HG03064 (cell line): Measurements from ENCODE around the gene GRM3.

Experiments
- ATAC-seq: cut with Tn5 transposase; IDR thresholded peaks from one replicate; pipeline ENCODE4 v1.9.1; 2021; ENCODE audit warnings: low read depth; ENCODE audit not compliant: unreplicated experiment

The GRM3 gene

GRCh38 chr7:86778271-86778670, 134.6 kb downstream of the GRM3 start:
- no peak for ATAC-seq

DNA sequence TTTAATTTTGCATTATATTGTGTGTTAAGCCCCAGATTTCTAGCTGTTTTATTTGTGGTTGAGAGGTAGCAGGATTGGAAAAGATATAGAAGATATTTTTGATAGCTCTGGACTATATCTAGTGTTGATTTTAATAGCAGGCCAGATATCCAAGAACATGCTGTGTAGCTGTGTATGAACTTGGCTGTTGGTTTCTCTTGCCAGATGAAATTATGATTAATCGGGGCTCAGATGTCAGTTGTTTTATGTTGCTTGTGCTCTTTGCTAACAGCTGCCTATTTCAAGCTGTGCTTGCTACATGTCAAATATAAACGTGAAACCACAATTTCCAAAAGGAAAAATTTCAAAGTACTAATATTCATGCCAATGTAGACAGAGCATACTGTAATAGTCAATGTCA, 141.1 kb downstream of the GRM3 start:
- ATAC-seq = no peak

DNA sequence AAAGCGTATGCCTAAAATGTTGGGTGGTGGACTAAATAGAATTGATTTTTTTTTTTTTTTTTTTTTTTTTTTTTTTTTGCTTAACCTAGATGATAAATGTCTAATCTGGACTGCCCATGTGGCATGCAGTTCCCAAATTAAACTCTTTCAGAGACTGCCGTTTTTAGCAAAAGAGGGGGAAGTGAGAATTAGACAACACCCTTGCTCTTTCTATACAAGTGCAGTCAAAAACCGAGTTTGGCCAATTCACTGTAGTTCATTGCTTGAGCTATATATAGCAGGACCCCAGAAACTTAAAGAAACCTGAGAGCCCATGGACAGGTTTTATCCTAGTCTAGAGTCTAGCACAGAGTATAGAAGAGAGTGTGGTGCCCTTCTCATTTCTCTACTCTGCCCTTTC, 141.9 kb downstream of the GRM3 start:
- peak; percentile 83 for ATAC-seq

- no peak for ATAC-seq
Observed at GRCh38 chr7:86786376-86786775, 142.7 kb downstream of the GRM3 start.

GRCh38 chr7:86788948-86789347, 145.2 kb downstream of the GRM3 start:
- no peak for ATAC-seq

GRCh38 chr7:86790383-86790782, 146.7 kb downstream of the GRM3 start:
- ATAC-seq = no peak

GRCh38 chr7:86792260-86792659, 148.6 kb downstream of the GRM3 start:
- ATAC-seq = no peak

DNA sequence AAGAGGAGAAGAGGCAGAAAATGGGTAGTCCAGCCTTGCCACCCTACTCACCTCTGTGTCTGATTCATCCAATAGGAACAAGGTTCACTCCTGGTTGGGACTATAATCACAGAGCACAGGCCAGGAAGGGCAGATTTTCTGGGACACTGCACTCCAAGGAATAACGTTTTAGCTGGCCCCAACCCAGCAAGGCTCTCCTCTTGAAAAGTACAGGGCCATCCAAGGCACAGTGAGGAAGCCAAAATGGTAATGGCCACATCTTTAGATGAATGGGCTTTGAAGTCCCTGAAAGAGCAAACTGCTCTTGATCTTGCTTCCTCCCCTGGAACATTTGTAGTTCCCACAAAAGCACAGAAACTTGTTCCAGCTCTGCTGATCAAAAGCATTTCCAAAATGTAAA, 149.4 kb downstream of the GRM3 start:
- ATAC-seq = no peak

DNA sequence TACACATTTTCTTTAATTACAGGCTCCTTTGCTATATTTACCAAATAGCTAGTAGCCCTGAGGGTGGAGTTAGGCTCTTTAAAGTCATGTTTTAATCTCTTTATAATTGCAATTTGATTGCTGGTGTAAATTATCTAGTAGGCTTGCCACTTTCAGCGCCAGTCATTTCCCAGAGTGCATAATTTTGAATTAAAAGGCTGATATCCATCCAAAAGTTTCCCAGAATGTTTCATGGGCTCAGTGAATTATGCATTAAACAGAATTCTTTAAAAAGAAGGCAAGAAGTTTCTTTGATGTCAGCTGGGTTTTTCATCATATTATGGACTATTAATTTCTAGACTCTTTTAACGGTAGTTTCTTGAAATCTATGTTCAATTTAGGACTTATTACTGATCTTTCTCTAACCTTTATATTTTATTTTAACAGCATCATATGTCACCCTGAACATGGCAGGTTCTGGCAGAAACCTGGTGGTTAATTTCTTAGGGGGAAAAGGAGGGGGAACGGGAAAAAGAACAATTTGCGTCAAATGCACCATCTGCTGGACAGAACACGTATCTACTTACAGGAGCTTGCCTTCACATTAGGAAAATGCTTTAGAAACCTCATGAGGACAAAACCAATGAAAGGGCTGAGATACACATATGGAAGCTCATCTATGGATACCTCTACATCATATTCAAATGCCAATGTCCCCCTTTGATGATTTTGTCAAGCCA, 171.1 kb downstream of the GRM3 start:
- ATAC-seq = no peak

GRCh38 chr7:86815556-86815955, 171.8 kb downstream of the GRM3 start:
- ATAC-seq = no peak

DNA sequence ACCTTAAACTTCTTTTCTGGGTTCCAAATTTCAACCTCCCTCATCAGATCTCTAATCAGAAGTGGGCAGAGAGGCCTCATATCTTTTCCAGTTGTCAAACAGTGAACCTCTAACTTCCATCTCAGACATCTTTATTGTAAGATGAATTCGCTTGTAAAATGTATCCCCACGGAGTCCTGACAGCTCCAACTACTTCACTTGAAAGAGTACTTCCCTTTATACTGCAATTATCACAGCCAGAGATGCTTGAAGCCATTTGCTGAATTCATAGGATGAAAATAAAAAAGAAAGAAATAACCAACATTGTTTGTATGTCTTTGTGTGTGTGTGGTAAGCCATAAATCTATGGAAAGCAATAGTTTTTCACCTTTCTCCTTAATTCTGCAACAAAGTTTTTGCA, 175.2 kb downstream of the GRM3 start:
- ATAC-seq = no peak

- ATAC-seq = no peak
Observed at GRCh38 chr7:86823769-86824168, 180.1 kb downstream of the GRM3 start.

GRCh38 chr7:86825264-86825663, 181.6 kb downstream of the GRM3 start:
- no peak for ATAC-seq

DNA sequence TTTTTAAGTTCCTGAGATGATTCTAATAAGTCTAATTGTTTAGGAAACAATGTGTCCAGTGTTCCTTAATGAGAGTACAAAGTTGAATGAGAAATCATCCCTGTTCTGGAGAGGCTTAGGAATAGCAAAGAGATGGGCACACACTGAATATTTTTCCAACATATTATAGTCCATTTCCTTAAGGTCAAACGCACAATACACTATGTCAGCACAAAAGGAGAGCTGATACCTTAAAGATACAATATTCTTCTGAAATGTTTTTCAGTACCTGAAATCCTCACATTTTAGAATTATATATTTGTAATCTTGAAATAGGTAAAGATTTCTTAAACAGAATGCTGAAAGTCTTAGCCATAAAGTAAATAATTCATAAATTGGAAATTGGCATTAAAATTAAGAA, 183.2 kb downstream of the GRM3 start:
- no peak for ATAC-seq

DNA sequence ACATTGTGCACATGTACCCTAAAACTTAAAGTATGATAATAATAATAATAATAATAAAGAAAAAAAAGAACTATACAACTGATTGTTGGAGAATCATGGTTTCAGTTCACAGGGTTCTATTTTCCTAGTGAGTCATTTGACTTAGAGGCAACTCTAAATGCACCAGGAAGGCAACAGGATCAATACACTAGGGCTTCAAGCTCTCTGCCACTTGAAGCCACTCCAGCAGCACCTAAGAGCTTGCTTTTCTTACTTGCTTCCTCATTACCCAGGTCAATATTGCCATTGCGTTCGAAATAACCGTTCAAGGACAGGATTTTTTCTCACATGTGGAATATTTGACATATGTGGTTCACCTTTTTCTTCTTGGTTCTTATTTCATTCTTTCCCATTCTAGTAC, 189.7 kb downstream of the GRM3 start:
- no peak for ATAC-seq

GRCh38 chr7:86837235-86837634, 193.5 kb downstream of the GRM3 start:
- no peak for ATAC-seq

DNA sequence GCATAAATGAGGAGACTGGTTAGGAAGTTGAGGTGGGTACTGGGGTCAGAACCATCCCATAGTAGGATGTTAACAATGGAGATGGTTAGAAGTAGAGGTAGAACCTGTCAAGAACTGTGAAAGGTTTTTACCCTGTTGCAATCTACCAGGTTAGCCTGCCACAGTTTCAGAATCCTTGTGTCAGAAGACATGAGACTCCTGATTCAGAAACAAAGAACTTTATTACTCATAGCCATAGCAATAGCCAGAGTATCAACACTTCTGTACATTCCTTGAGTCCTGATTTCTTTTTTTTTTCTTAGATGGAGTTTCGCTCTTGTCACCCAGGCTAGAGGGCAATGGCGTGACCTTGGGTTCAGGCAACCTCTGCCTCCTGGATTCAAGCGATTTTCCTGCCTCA, 200.9 kb downstream of the GRM3 start:
- ATAC-seq = no peak

GRCh38 chr7:86846494-86847190, 202.9 kb downstream of the GRM3 start:
- no peak for ATAC-seq

DNA sequence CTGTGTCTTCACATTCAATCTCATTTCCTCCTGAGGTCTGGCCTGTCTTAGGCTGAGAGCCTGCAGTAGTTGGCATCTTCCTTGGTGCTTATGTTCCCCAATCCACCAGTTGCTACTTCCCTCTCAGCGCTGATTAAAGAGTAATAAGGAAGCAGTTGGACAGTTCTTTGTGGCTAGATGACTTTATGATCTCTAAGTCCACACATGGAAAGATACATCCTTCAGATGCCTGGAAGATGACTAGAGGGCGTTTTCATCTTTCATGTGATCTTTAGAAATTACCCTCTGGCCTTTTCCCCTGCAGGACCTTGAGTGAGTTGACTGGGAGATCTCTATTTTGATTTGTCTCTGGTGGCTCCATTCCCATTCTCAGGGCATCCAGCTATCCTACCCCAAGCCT, 204.5 kb downstream of the GRM3 start:
- ATAC-seq = no peak

- no peak for ATAC-seq
Observed at GRCh38 chr7:86851566-86851965, 207.9 kb downstream of the GRM3 start.

DNA sequence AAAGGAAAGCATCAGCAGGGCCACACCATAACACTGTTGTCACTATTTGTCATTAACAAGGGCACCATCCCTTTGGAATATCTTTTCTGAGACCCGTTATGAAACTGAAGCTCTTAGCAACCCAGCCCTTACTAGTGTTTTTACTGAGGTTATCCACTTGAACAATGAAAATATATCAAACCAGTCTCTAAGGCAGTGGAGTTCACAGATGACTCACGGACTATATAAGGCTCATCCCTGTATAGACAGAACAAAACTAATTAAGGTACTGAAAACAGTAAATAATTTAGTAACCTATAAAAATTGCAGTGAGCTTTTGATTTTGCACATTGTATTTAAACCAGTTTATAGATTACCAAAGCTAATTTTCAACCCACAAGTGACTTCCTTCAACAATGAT, 219.7 kb downstream of the GRM3 start:
- no peak for ATAC-seq

DNA sequence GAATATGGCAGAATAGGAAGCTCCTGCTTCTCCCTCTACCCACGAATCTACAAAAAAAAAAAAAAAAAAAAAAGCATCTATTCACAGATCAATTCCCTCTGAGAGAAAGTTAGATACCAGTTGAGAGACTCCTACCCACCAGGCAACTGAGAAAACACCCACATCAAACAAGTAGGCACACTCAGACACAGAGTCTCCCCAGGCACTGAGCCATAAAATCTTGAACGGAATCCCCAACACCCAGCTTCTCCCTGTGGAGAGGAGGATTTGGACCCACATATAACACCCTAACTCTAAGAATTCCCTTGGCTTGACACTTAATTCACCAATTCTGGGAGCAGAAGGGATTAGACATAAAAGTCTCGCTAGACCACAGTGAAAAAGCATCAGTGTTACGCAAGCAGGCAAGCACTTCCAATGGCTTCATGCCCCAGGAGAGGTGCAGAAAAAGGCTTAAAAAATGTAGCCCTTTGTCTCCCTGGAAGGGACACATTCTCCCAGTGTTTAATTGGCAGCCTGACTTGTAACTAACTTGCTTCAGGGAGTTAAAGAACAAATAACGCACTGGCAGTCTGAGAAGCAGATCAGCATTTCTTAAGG, 223.6 kb downstream of the GRM3 start:
- ATAC-seq = no peak
